ENCODE data around the gene CDH15.

Gene CDH15

GRCh38 chr16:89159850-89160354 lies 11.6 kb upstream of the CDH15 start:
- Histone ChIP-seq H3K4me3 (ENCODE audit: low read length) (no peak overlapping the region), H4K20me1 (ENCODE audit: control insufficient read depth, insufficient read depth, low read depth, low read length) (no peaks in the 10 kb centered on the region), H3K79me2 (ENCODE audit: control insufficient read depth, low read length) (no peaks in the 10 kb centered on the region), H3K4me2 (ENCODE audit: low read length) (no peak overlapping the region), H3K9me2 (replicated peaks; ENCODE audit: control insufficient read depth, low read length) (no peaks in the 10 kb centered on the region), H3K27me3 (ENCODE audit: control insufficient read depth, low read length) (no peaks in the 10 kb centered on the region), H3K36me3 (ENCODE audit: control insufficient read depth, low read length) (no peaks in the 10 kb centered on the region), H3K9me3 (ENCODE audit: control insufficient read depth, insufficient read depth, low read length) (peaks cover 28% of the 10 kb centered on the region; the same call in 1 of the 2 replicates), H3F3A (ENCODE audit: control insufficient read depth, insufficient read depth) (peaks cover 22% of the 10 kb centered on the region), H3K4me1 (ENCODE audit: control insufficient read depth, low read length) (peaks cover 5% of the 10 kb centered on the region), H3K27ac (ENCODE audit: low read depth, low read length) (no peak overlapping the region)
- TF ChIP-seq CTCF (IDR thresholded peaks at IDR 0.05; ENCODE audit: low read depth, low read length, poor library complexity, severe bottlenecking) (no peak), EZH2phosphoT487 (IDR thresholded peaks at IDR 0.05; ENCODE audit: borderline replicate concordance, low read length) (no peak)

- H3K4me2 ChIP-seq (ENCODE audit: low read length): no peak overlapping the region
These were observed 10.4 kb upstream of the CDH15 start for GRCh38 chr16:89160977-89161701.

GRCh38 chr16:89161763-89162713 lies 9.5 kb upstream of the CDH15 start:
- no peak overlapping the region for H3K27ac ChIP-seq (ENCODE audit: low read depth, low read length)
- no peaks in the 10 kb centered on the region for H3K9me2 ChIP-seq (replicated peaks; ENCODE audit: control insufficient read depth, low read length)
- H3K27me3 ChIP-seq (ENCODE audit: control insufficient read depth, low read length): no peaks in the 10 kb centered on the region
- H3K4me1 ChIP-seq (ENCODE audit: control insufficient read depth, low read length): peaks cover 6% of the 10 kb centered on the region
- H3K4me3 ChIP-seq (ENCODE audit: low read length): no peak overlapping the region
- H3K9me3 ChIP-seq (ENCODE audit: control insufficient read depth, insufficient read depth, low read length): peaks cover 28% of the 10 kb centered on the region; the same call in 1 of the 2 replicates
- H4K20me1 ChIP-seq (ENCODE audit: control insufficient read depth, insufficient read depth, low read depth, low read length): no peaks in the 10 kb centered on the region
- TF ChIP-seq CTCF (IDR thresholded peaks at IDR 0.05; ENCODE audit: low read depth, low read length, poor library complexity, severe bottlenecking): no peak
- TF ChIP-seq EZH2phosphoT487 (IDR thresholded peaks at IDR 0.05; ENCODE audit: borderline replicate concordance, low read length): no peak
- H3K36me3 ChIP-seq (ENCODE audit: control insufficient read depth, low read length): no peaks in the 10 kb centered on the region
- H3F3A ChIP-seq (ENCODE audit: control insufficient read depth, insufficient read depth): peaks cover 19% of the 10 kb centered on the region
- no peak overlapping the region for H3K4me2 ChIP-seq (ENCODE audit: low read length)
- H3K79me2 ChIP-seq (ENCODE audit: control insufficient read depth, low read length): no peaks in the 10 kb centered on the region

More at GRCh38 chr16:89160977-89161701, 10.4 kb upstream of the CDH15 start:
- no peak for TF ChIP-seq EZH2phosphoT487 (IDR thresholded peaks at IDR 0.05; ENCODE audit: borderline replicate concordance, low read length)
- no peak for TF ChIP-seq CTCF (IDR thresholded peaks at IDR 0.05; ENCODE audit: low read depth, low read length, poor library complexity, severe bottlenecking)
- Histone ChIP-seq H3K27me3 (ENCODE audit: control insufficient read depth, low read length) (no peaks in the 10 kb centered on the region), H3K36me3 (ENCODE audit: control insufficient read depth, low read length) (no peaks in the 10 kb centered on the region), H3K27ac (ENCODE audit: low read depth, low read length) (no peak overlapping the region), H3K9me3 (ENCODE audit: control insufficient read depth, insufficient read depth, low read length) (peaks cover 28% of the 10 kb centered on the region; the same call in 1 of the 2 replicates), H4K20me1 (ENCODE audit: control insufficient read depth, insufficient read depth, low read depth, low read length) (no peaks in the 10 kb centered on the region), H3K79me2 (ENCODE audit: control insufficient read depth, low read length) (no peaks in the 10 kb centered on the region), H3K9me2 (replicated peaks; ENCODE audit: control insufficient read depth, low read length) (no peaks in the 10 kb centered on the region), H3K4me1 (ENCODE audit: control insufficient read depth, low read length) (0 out of 2 replicates have a peak, but pooled peaks cover 3% of the 10 kb centered on the region), H3F3A (ENCODE audit: control insufficient read depth, insufficient read depth) (peaks cover 19% of the 10 kb centered on the region), H3K4me3 (ENCODE audit: low read length) (no peak overlapping the region)
